HepG2 (cell line): ENCODE results near the gene TCOF1. TPM values are rescaled to one million over a fixed set of nuclear protein-coding genes. Genes with fewer than 3 reads are reported as not detected.

ENCODE experiments used
- BORCS8-MEF2B ChIP-seq: sonication (generic); formaldehyde crosslinking; IDR thresholded peaks from 2 replicates; pipeline ENCODE4 v1.8.0; 2022; ENCODE audit warnings: mild to moderate bottlenecking, missing genetic modification reagents
- BRD4 ChIP-seq: sonication (generic); formaldehyde crosslinking; IDR thresholded peaks from 2 replicates; pipeline ENCODE4 v1.4.0; 2020; ENCODE audit warnings: missing genetic modification reagents
- KDM6A ChIP-seq: IDR thresholded peaks from 2 replicates; pipeline ENCODE4 v1.6.1; 2016; ENCODE audit warnings: low read depth
- KLF9 ChIP-seq: IDR thresholded peaks from 2 replicates; pipeline ENCODE4 v1.6.1; 2016; ENCODE audit warnings: low read depth
- POLR2G ChIP-seq: fragments of 200-400 bp; formaldehyde crosslinking; IDR thresholded peaks from 2 replicates; pipeline ENCODE4 v1.6.1; 2018; ENCODE audit warnings: mild to moderate bottlenecking, low read depth, low read length, moderate library complexity
- PTBP1 ChIP-seq: fragments of 200-400 bp; formaldehyde crosslinking; IDR thresholded peaks from 2 replicates; pipeline ENCODE4 v1.6.1; 2018; ENCODE audit warnings: low read length, low read depth; ENCODE audit not compliant: poor library complexity, severe bottlenecking
- REPIN1 ChIP-seq: sonication (generic); formaldehyde crosslinking; IDR thresholded peaks from 2 replicates; pipeline ENCODE4 v1.8.0; 2022; ENCODE audit warnings: missing genetic modification reagents, low read depth, mild to moderate bottlenecking, borderline replicate concordance
- SIX1 ChIP-seq: sonication (generic); formaldehyde crosslinking; IDR thresholded peaks from 2 replicates; pipeline ENCODE4 v1.4.0; 2020; ENCODE audit warnings: missing genetic modification reagents, borderline replicate concordance
- ZFP36L1 ChIP-seq: sonication (generic); formaldehyde crosslinking; IDR thresholded peaks from 2 replicates; pipeline ENCODE4 v1.8.0; 2022; ENCODE audit warnings: mild to moderate bottlenecking, missing genetic modification reagents, moderate library complexity
- ZFP41 ChIP-seq: sonication (generic); formaldehyde crosslinking; IDR thresholded peaks from 2 replicates; pipeline ENCODE4 v1.4.0; 2020; ENCODE audit warnings: mild to moderate bottlenecking, missing genetic modification reagents, borderline replicate concordance
- ZNF205 ChIP-seq: IDR thresholded peaks from 2 replicates; pipeline ENCODE4 v1.6.1; 2018; ENCODE audit warnings: missing biosample characterization, missing genetic modification reagents
- ZNF589 ChIP-seq: sonication (generic); formaldehyde crosslinking; conservative IDR thresholded peaks from 2 replicates; pipeline ENCODE4 v1.8.0; 2022; ENCODE audit warnings: mild to moderate bottlenecking, moderate library complexity, missing genetic modification reagents
- polyA plus RNA-seq, 8 experiments: library from polyadenylated mRNA; depleted of rRNA in 3 of 8; stranded (reverse) in 7 of 8; unstranded in 1 of 8; fragments of >200 nt; fragmentation: Illumina TruSeq in 4 of 8; extraction: Trizol in 4 of 8; gene quantifications; 2 replicates each; pipeline versions ENCODE4 v1.2.1 to v1.2.3, GENCODE V29; 2011 to 2016; ENCODE audit warnings: low read depth in 4 of 8, missing spikeins in 1 of 8, mixed read lengths in 1 of 8; ENCODE audit not compliant: insufficient read depth in 1 of 8
- total RNA-seq, 5 experiments: library from RNA; depleted of rRNA; stranded (reverse); fragments of >200 nt; fragmentation: Illumina TruSeq; extraction: Trizol; gene quantifications; 2 replicates each; pipeline ENCODE4 v1.2.3, GENCODE V29; 2016; ENCODE audit warnings: low read depth in 1 of 5
- TF ChIP-seq, protein P1 (sequence below): sonication (generic); formaldehyde crosslinking; IDR thresholded peaks from 2 replicates; pipeline ENCODE4 v1.5.0; 2020; ENCODE audit warnings: mild to moderate bottlenecking, missing genetic modification reagents, borderline replicate concordance
- TF ChIP-seq, protein P2 (sequence below): IDR thresholded peaks from 2 replicates; pipeline ENCODE4 v1.6.1; 2012; ENCODE audit warnings: low read depth, low read length, improper control_type of control experiment
- TF ChIP-seq, protein P3 (sequence below): sonication (generic); formaldehyde crosslinking; IDR thresholded peaks from 2 replicates; pipeline ENCODE4 v1.8.0; 2022; ENCODE audit warnings: mild to moderate bottlenecking, missing genetic modification reagents, borderline replicate concordance
- TF ChIP-seq, protein P4 (sequence below): sonication (generic); formaldehyde crosslinking; IDR thresholded peaks from 2 replicates; pipeline ENCODE4 v1.9.0; 2021; ENCODE audit warnings: missing genetic modification reagents, mild to moderate bottlenecking, borderline replicate concordance
- TF ChIP-seq, protein P5 (sequence below): fragments of 450-650 bp; IDR thresholded peaks from 2 replicates; pipeline ENCODE4 v1.6.1; 2017; ENCODE audit warnings: mild to moderate bottlenecking

Gene TCOF1
- total and polyA plus RNA-seq, 2 of the 13 experiments (the other 11 are each of a cell fraction or from before 2014, with no cell fraction given) = 10.1 to 41.6 TPM

DNA sequence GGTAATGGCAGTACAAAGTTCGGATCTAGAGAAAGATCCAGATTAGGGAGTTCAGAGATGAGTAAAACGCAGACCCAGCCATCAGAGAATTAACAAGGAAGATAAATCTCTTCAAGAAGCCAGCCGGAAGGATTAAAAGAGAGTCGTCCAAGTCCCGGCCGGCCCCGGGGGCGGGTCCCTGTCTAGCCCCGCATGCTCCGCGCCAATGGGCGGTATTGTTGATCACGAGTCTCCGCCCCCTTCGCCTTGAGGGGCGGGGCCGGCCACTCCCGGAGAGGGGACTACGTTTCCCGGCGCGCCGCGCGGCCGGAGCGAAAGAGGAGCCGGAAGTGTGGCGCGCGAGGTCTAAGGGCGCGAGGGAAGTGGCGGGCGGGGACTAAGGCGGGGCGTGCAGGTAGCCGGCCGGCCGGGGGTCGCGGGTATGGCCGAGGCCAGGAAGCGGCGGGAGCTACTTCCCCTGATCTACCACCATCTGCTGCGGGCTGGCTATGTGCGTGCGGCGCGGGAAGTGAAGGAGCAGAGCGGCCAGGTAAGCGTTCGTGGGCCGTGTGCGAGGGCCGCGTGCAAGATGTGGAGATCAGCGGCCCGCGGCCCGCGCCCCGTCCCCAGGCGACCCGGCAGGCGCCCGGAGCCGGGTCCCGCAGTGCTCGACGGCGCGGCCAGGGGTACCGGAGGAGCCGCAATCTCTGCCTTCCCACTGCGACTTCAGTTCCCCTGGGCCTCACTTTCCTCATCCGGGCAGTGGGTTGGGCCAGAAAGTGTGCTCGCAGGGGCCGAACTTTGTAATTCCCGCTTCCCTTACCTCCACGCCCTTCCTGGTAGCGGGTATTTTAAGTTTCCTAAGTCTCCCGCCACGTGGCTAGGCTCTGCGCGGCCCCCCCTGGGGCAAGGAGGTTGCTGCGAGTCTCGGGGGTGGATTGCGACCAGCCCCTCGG is at the start of gene TCOF1 (continued):
- no peak for TF ChIP-seq KLF9 (CRISPR knock-in tag)
- no peak for TF ChIP-seq ZFP41 (CRISPR knock-in tag)
- no peak; the same call in 1 of the 2 replicates for TF ChIP-seq BRD4 (CRISPR knock-in tag)
- peak; percentile 86 for TF ChIP-seq ZFP36L1 (CRISPR knock-in tag)
- TF ChIP-seq, protein P1, sequence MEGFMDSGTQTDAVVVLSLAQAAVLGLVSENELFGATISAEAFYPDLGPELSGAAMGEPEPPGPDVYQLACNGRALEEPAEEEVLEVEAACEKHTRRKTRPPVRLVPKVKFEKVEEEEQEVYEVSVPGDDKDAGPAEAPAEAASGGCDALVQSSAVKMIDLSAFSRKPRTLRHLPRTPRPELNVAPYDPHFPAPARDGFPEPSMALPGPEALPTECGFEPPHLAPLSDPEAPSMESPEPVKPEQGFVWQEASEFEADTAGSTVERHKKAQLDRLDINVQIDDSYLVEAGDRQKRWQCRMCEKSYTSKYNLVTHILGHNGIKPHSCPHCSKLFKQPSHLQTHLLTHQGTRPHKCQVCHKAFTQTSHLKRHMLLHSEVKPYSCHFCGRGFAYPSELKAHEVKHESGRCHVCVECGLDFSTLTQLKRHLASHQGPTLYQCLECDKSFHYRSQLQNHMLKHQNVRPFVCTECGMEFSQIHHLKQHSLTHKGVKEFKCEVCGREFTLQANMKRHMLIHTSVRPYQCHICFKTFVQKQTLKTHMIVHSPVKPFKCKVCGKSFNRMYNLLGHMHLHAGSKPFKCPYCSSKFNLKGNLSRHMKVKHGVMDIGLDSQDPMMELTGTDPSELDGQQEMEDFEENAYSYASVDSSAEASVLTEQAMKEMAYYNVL = no peak
- TF ChIP-seq BORCS8-MEF2B (CRISPR knock-in tag) = peak; percentile 84
- no peak for TF ChIP-seq REPIN1 (CRISPR knock-in tag)
- TF ChIP-seq, protein P2, sequence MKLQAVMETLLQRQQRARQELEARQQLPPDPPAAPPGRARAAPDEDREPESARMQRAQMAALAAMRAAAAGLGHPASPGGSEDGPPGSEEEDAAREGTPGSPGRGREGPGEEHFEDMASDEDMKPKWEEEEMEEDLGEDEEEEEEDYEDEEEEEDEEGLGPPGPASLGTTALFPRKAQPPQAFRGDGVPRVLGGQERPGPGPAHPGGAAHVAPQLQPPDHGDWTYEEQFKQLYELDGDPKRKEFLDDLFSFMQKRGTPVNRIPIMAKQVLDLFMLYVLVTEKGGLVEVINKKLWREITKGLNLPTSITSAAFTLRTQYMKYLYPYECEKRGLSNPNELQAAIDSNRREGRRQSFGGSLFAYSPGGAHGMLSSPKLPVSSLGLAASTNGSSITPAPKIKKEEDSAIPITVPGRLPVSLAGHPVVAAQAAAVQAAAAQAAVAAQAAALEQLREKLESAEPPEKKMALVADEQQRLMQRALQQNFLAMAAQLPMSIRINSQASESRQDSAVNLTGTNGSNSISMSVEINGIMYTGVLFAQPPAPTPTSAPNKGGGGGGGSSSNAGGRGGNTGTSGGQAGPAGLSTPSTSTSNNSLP = no peak
- TF ChIP-seq ZNF205 (CRISPR knock-in tag) = no peak
- TF ChIP-seq, protein P3, sequence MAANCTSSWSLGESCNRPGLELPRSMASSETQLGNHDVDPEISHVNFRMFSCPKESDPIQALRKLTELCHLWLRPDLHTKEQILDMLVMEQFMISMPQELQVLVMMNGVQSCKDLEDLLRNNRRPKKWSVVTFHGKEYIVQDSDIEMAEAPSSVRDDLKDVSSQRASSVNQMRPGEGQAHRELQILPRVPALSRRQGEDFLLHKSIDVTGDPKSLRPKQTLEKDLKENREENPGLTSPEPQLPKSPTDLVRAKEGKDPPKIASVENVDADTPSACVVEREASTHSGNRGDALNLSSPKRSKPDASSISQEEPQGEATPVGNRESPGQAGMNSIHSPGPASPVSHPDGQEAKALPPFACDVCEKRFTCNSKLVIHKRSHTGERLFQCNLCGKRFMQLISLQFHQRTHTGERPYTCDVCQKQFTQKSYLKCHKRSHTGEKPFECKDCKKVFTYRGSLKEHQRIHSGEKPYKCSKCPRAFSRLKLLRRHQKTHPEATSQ (CRISPR knock-in tag) = no peak
- TF ChIP-seq, protein P4, sequence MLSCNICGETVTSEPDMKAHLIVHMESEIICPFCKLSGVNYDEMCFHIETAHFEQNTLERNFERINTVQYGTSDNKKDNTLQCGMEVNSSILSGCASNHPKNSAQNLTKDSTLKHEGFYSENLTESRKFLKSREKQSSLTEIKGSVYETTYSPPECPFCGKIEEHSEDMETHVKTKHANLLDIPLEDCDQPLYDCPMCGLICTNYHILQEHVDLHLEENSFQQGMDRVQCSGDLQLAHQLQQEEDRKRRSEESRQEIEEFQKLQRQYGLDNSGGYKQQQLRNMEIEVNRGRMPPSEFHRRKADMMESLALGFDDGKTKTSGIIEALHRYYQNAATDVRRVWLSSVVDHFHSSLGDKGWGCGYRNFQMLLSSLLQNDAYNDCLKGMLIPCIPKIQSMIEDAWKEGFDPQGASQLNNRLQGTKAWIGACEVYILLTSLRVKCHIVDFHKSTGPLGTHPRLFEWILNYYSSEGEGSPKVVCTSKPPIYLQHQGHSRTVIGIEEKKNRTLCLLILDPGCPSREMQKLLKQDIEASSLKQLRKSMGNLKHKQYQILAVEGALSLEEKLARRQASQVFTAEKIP (CRISPR knock-in tag) = no peak
- TF ChIP-seq KDM6A (CRISPR knock-in tag) = no peak
- peak; percentile 71 for TF ChIP-seq POLR2G
- no peak for TF ChIP-seq PTBP1
- TF ChIP-seq, protein P5, sequence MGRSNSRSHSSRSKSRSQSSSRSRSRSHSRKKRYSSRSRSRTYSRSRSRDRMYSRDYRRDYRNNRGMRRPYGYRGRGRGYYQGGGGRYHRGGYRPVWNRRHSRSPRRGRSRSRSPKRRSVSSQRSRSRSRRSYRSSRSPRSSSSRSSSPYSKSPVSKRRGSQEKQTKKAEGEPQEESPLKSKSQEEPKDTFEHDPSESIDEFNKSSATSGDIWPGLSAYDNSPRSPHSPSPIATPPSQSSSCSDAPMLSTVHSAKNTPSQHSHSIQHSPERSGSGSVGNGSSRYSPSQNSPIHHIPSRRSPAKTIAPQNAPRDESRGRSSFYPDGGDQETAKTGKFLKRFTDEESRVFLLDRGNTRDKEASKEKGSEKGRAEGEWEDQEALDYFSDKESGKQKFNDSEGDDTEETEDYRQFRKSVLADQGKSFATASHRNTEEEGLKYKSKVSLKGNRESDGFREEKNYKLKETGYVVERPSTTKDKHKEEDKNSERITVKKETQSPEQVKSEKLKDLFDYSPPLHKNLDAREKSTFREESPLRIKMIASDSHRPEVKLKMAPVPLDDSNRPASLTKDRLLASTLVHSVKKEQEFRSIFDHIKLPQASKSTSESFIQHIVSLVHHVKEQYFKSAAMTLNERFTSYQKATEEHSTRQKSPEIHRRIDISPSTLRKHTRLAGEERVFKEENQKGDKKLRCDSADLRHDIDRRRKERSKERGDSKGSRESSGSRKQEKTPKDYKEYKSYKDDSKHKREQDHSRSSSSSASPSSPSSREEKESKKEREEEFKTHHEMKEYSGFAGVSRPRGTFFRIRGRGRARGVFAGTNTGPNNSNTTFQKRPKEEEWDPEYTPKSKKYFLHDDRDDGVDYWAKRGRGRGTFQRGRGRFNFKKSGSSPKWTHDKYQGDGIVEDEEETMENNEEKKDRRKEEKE = no peak
- no peak; the same call in 1 of the 2 replicates for TF ChIP-seq ZNF589 (CRISPR knock-in tag)
- TF ChIP-seq SIX1 = peak; percentile 81
